HK-2 (cell line): ENCODE measurements around the gene DDC.
"Not testable (repeated sequence)": the region's sequence is repeated elsewhere in the genome, so short reads cannot be mapped to it uniquely, and the experiment has no call there.

ENCODE experiments used
- DNase-seq: peaks from one replicate; pipeline ENCODE4 v3.0.0-alpha.2; 2018; ENCODE audit not compliant: unreplicated experiment

Gene DDC

DNA sequence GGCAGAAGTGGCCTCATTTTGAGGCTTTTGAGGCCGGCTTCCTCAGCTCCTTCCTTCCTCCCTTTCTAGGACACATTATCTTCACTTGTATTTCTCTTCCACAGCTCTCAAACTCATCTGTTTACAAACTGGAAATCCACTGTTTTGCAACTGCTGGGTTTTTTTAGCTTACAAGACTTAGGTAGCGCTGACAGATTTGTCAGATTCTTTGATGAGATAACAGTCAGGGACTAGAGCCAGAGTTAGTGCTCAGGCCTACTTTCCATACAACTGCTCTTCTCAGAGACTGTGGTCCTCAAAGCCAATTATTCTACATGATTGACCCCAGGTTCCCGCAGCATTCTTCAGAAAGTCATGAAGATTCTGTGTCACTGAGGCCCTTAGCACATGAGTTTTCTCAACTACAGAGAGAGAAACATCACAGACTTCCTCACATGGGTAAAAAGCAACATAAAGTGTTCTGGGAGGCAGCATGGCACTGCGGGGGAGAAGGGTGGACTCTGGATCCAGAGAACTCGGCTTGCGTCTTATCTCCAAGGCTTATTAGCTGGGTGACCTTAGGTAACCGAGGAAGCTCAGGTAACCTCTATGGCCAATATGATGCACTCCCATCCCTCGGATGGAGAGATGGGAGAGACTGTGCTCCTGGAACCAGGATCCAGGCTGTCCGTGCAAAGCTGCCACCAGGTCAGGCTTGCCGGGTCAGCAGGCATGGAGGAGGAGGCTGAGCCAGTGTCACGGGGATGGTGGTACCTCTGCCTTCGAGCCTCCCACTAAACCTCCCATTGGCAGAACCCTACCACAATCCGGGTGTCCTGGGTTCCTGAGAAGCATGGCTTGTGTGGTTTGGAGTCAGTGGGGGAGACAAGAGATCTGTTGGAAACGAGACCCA is 10.5 kb downstream of the DDC start:
- DNase-seq: no peak

DNA sequence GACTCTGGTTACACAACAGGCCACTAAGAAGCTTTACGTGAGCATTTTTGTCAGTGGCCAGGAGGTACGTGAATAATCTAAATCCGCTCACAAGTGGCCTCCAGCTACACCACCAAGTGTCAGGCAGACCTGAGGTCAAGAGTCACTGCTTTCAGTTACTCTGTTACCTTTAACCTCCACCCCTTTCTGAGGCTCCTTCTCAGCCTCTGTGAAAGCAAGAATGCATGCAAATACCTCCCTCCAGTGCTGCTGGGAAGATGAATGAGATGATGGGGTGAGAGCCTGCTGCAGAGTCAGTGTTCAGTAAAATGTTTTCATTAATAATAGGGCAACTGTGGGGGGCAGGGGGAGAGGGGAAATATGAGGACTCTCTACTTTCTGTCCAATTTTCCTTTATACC is 11.2 kb downstream of the DDC start:
- DNase-seq: no peak

DNA sequence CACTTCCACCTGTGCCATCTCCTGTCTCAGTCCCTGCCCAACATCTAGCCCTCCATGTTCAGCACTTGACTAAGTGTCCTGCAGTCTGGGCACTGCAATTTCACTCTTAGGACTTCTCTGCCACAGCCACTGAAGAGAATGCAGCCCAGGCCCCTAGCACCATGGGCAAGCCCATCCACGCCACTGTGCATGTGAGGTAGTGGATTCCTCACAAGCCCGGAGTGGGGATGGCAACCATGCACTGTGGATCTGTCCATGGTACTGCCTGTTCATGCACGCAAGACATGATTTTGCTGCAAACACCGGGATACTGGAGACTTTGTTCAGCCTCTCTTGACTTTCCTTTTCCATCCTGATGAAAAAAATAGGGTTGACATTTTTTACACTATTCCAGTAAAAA is 12.3 kb downstream of the DDC start:
- DNase-seq: no peak

DNA sequence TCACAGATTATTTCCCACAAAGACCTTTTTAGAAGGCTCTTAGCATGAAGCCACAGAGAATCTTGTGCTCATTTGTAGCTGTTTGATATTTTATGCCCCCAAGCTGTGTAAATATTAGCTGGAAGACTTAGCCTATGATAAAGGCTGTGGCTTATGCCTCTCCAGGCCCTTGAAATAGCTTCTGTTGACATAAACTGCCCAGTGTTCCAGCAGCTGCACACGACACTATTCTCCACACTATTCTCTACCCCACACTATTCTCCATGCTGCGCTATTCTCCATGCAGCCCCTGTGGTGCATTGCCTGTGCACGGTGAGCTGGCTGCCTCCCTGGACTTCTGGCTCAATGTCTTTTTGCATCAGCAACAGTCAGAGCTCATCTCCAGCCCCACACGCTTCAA is 13.1 kb downstream of the DDC start:
- no peak for DNase-seq

DNA sequence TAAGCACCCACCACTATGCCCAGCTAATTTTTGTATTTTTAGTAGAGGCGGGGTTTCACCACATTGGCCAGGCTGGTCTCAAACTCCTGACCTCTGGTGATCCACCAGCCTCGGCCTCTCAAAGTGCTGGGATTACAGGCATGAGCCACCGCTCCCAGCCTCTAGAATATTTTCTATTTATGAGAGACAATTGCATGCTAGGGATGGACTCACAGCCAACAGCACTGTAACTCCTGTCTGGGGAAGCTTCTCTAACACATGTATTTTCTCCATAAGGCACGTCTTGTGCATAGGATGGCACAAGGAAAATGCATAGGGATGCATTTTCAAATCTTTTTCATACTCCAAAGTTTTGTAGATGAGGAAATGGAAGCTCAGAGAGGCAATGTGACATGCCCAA is 19.6 kb downstream of the DDC start:
- not testable (repeated sequence) for DNase-seq

DNA sequence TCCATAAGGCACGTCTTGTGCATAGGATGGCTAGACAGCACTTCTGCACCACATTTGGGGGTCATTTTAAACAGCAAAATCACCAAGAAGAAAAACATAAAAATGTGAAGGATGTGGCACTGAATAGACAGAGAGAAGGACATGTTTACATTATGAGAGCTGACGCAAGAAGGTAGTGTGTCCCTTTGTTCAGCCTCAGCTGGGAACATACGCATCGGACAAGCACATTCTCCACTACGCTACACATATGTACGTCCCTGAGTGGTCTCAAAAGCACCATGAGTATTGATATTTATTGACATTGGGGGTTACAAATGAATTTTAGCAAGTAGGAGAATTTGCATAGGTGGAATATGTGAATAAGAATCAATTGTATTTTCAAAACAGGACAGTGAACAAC is 20.2 kb downstream of the DDC start:
- no peak for DNase-seq

DNA sequence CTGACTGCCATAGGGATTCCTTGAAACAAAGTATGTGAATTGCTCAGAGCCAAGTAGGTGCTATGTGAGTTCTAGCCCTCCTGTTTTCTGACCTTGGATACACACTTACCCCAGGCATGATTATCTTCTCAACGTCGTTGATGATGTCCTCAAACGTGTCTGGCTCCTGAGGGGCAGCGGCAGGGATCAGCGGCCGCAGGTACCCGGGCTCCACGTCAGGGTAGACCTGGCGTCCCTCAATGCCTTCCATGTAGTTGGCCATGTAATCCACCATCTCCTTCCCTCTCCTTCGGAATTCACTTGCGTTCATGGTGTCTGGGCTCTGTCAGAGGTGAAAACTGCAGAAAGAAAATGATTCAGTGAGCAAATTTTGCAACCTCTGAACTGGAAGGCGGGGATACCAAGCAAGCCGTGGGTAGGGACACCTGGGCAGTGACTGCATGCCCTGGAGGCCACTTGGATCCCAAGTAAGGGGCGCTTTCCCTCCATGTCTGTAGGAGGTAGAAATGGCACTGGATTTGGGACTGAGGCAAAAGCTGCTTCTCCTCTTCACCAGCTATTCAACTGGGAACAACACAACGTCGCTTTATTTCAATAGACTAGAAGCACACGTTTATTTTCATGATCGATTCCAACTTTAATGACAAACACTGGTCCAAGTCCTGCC is 21.3 kb downstream of the DDC start:
- DNase-seq: no peak

DNA sequence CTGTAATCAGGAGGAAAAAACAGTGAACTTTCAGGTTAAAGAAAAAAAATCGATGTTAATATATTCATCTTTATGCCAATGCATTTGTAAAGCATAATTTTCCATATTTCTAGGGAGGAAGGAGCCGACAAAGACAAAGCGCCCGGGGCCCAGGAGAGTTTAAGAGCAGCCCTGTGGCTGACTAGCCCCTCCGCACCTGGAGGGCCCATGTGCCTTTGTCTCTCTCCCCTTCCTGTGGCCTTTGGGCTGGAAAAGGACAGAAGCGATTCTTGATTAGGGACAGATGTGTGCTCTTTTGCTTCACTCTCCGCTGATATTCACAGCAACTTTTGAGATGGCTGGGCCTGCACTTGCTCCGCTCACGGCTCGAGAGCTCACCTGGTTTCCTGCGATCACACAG is 23.1 kb downstream of the DDC start:
- DNase-seq: no peak

DNA sequence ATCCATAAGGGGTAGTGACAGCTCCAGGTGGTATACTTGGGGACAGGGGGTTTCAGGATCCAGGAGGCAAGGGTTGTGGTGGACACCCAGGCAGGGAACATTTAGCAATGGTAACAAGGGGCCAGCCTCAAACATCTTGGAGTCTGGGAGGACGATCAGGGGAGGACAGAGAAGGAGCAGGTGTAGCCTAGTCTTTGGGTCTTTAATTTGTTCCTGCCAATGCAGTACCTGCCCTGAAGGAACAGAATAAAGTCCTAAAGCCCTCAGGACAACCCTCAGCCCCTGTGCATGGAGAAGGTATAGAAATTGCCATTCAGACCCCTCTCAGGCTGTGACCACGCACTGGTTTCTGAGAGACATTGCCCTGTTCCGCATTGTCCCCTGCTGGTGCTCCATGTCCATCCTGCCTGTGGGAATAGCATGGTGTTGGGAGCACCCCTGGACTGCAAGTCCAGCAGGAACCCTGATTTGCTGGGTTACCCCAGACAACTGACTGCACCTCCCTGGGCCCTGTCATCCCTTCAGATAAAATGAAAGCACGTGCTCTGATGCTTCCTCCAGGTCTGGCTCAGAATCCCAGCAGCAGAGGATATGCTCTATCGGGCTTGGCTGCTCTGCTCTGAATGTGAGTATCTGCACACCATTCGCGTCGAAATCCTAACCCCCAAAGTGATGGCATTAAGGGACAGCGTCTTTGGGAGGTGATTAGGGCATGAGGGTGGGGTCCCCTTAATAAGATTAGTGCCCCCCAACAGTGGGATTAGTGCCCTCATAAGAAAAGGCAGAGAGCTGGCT is 24.2 kb downstream of the DDC start:
- DNase-seq: no peak

DNA sequence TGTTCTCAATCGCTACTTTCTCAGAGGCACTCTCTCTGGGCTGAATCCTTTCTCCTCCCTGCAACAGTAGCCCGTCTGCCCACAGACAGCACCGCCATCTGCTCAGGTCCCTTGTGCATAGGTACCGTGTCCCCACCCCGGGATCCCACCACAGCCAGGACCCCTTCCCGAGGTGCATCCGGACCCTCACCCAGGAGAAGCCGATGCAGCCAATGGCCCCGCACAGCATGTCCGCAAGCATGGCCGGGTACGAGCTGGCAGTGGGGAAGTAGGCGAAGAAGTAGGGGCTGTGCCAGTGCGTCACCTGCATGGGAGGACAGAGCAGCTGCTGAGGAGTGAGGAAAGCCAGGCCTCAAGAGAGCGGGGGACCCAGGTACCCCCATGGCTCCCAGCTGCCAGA is 25.5 kb downstream of the DDC start:
- no peak for DNase-seq

DNA sequence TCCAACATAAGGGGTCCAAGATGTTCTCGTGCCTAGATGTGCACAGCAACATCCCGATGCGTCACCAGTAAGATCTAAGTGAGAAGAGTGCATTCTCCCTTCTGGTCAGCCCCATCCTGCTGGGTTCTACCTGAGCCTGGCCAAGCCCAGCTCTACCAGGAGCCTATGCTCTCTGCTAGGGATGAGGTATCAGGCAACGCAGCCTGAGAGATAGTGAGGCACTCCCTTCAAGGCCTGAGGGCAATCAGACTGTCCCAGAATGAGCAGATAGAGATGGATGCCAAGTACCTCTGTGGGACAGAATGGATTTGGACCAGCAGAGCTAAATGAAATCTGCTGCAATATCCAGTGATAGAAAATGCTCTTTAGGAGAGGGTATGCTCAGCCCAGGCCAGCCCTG is 26.7 kb downstream of the DDC start:
- no peak for DNase-seq

DNA sequence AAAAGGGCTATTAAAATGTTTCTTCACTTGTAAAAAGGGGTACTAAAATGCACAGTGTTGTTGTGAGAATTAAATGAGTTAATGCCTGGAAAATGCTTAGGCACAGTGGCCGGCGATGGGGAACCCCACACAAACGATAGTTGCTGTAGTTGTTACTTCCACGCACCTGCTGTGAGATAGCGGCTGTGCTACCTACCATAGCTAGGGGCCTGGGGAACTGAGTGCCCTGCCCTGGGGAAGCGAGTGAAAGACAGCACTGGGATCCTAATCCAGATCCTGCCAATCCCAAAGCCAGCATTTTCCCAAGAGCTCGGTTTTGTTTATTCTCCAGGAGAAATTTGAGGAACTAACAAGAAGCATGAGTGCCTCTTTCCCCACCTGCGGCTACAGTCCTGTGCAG is 27.8 kb downstream of the DDC start:
- DNase-seq: no peak

DNA sequence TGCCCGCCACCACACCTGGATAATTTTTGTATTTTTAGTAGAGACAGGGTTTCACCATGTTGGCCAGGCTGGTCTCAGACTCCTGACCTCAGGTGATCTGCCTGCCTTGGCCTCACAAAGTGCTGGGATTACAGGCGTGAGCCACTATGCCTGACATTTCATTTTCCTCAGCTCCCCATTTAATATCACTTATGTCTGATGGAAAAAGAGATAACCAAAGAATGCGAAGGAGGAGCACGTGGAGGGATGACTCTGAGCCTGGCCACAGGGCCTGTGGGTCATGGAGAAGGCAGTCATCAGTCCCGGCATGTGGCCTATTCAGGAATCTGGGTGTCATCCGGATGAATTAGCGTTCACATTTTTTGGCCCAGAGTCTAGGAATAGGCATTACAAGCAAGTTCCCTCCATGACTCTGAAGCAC is 29.9 kb downstream of the DDC start:
- DNase-seq: peak; percentile 31

DNA sequence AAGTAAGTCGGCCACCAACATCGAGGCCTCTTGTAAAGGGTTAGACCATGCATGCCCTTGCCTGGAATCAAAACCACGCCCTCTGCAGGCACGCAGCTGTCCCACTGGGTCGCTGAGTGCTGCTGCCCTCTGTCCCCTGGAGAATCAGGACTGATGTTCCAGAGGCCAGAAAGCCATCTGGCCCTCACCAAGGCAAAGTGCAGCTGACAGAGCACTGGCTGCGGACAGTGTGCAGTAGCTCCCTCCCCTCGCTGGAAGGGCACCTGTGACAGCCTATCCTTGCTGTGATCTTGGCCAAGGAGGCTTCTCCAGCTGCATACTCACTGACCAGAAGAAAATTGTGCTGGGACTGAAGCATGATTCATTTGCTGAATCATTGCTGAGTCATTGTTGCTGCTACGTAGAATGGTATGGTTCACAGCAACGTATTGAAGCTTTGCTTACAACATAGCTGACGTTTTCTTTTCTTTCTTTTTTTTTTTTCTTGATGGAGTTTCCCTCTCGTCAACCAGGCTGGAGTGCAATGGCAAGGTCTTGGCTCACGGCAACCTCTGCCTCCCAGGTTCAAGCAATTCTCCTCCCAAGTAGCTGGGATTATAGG is 30.4 kb downstream of the DDC start:
- peak; percentile 76 for DNase-seq

DNA sequence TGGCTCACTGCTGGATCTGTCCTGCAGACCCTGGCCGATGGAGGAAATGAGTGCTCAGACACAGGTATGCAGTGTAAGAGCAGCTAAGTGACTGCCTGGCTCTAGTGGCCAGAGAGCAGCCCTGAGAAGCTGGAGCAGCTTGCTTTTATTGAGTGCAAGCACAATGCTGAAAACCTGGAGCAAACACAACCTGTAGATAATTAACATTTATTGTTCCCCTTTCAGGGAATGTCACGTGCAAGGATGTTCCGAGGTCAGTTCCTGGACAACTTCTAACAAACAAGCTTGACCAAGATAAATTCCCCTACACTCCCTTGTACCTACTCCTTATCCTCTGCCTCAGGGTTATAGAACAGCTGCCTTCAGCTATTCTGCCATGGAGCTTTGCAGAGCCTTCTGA is 31.3 kb downstream of the DDC start:
- DNase-seq: no peak

DNA sequence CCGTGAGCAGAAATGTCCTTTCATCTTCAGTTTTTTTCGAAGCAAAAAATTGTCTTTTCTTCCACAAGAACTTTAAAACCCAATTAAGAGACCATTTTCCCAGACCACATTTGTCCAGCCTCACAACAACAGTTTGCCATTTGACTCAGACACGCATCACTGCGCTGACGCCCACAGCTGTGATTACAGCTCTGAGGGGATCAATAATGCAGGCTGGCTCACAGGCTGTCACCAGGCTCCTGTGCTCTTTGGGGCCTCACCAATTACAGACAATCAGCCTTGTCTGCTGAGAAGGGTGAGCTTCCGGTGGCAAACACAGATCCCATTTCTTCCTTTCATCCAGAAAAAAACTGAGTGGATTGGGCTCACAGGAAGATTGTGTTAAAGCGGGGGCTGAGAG is 33.3 kb downstream of the DDC start:
- no peak for DNase-seq

DNA sequence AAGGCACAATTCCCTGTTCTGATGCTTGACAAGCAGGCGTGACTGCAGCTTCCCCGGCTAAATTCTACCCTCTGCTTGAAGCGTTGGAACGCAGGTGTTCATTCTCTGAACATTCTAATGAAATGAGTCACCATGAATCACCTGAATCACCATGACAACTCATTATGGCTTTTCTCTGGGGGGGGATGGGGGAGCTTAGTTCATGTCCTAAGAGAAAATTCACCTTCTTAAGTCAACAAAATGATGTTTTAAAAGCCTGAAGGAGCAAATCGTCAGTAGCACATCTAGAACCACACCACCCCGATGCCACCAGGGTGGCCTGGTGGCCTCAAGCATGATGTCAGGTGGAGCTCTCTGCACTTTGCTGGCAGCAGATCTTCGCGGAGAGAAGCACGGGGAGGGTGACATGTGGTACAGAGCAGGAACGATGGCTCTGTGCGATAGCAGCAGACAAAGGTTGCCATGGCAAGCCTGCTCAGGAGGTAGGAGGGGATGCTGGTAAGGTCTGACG is 33.7 kb downstream of the DDC start:
- peak; percentile 42 for DNase-seq

DNA sequence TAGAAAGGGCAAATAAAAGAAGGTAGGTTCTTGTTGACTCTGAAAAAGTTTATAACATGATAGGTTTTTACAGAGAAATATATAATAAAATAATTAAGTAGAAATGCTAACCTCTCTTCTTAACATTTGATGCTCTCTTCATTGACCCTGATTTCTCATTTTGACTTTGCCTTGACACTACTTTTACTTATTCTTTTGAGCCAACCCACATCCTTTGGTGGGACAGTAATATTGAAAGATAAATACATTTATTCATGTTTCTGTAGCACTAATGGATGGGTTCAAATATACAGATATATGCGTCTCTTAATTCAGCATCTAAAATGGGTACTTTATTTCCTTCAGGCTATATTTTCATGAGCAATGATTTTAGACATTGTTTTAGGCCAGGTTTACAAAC is 34.4 kb downstream of the DDC start:
- no peak for DNase-seq

DNA sequence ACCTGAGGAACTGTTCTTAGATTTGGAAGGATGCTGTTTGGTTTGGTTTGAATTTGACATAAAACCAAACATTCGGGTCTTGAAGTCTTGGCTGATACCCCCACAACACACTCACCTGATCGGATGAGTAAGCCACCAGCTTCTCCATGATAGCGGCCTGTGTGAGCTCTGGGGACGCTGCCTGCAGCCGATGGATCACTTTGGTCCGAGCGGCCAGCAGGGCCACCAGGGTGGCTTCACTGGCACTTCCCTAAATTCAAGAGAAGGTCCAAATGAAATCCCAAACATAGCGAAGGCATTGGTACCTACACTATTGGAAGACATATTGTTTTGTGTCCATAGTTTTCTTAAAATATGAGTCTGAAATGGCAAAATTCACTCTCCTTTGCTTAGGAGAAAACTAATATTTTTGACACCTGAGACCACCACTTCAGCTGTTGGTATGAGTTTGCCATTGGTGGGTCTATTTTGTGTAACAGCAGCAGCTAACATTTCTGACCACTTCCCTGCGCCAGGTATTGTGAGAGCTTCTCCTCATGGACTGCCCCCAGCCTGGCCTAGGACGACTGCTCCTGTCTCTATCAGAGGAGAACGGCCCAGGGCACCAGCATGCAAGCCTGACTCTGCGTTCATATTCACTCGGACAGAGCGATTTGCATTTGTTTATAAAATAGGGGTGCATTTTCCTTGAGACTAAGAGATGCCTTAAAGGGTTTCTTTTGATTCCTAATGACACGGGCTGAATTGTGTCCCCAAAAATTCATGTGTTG is 35.9 kb downstream of the DDC start:
- no peak for DNase-seq

DNA sequence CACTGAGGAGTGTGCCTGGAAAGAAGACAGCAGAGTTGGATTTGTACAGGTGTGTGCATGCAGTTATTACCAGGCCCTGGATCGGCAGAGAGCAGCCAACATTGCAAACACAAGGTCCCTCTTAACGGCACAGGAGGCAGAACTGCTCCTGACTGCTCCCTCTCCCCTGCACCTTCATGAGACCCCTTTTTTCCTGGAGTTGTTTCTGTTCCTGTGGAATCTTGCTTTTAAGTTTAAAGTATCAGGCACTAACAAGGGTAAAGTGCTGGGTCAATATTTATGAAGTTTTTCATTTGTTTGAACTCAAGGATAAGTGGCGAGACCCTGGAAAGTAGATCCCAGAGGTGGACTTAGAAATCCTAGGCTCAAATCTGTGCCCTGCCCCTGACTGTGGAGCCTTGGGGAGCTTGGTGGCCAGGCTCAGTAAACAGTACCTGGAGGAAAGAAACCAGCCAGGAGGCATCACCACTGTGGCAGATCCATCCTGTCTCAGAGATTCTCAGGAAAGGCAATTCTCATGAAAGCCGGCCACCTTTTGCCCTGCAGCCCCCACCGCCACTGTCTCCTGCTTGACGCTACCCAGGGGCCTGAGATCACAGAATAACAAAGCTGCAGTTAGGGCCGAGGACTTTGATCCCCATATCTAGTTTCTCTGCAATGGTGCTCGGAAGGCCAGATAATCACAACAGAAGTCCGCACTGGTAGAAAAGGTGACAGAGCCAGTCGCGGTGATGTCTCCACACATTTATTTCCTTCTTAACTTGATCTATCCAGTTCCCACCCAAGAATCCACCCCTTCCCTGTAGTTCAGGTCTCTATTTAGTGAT is 36.7 kb downstream of the DDC start:
- no peak for DNase-seq
